HG03175 (cell line): ENCODE data around the gene FPGS.
"Not testable (repeated sequence)": the region's sequence is repeated elsewhere in the genome, so short reads cannot be mapped to it uniquely, and the experiment has no call there.

Source experiments
- ATAC-seq: cut with Tn5 transposase; IDR thresholded peaks from one replicate; pipeline ENCODE4 v1.9.1; 2021; ENCODE audit warnings: mild to moderate bottlenecking, moderate library complexity; ENCODE audit not compliant: unreplicated experiment

Gene FPGS

GRCh38 chr9:127770583-127770904 is 32.1 kb upstream of the FPGS start:
- ATAC-seq, result no peak

- peak; percentile 86 for ATAC-seq
Measured at GRCh38 chr9:127770905-127771569, 31.6 kb upstream of the FPGS start.

- no peak for ATAC-seq
Measured at GRCh38 chr9:127771570-127772189, 31.0 kb upstream of the FPGS start.

GRCh38 chr9:127772603-127773002 is 30.1 kb upstream of the FPGS start:
- no peak for ATAC-seq

- ATAC-seq, result no peak
Measured at GRCh38 chr9:127773272-127773671, 29.4 kb upstream of the FPGS start.

GRCh38 chr9:127773981-127774380 is 28.7 kb upstream of the FPGS start:
- no peak for ATAC-seq

- peak; percentile 34 for ATAC-seq
Measured at GRCh38 chr9:127776195-127776923, 26.3 kb upstream of the FPGS start.

- ATAC-seq, result no peak
Measured at GRCh38 chr9:127776924-127777289, 25.8 kb upstream of the FPGS start.

GRCh38 chr9:127777368-127777980 is 25.2 kb upstream of the FPGS start:
- ATAC-seq, result no peak

GRCh38 chr9:127778280-127779135 is 24.2 kb upstream of the FPGS start, which contains the start of gene SH2D3C:
SH2D3C (minus strand) TSS chr9:127778666; CDS start chr9:127778627, 39 bp downstream.
- peak; percentile 32 for ATAC-seq

GRCh38 chr9:127779136-127779981 is 23.3 kb upstream of the FPGS start:
- ATAC-seq, result peak; percentile 40

GRCh38 chr9:127780126-127780885 is 22.4 kb upstream of the FPGS start:
- ATAC-seq, result no peak

- not testable (repeated sequence) for ATAC-seq
Measured at GRCh38 chr9:127780909-127781308, 21.8 kb upstream of the FPGS start.

GRCh38 chr9:127781806-127782205 is 20.9 kb upstream of the FPGS start:
- ATAC-seq, result no peak

GRCh38 chr9:127783111-127784008 is 19.3 kb upstream of the FPGS start:
- peak; percentile 17 for ATAC-seq

GRCh38 chr9:127785023-127785932 is 17.4 kb upstream of the FPGS start:
- peak; percentile 53 for ATAC-seq
